ENCODE data around the gene AGGF1.
"Not testable (repeated sequence)": the region's sequence is repeated elsewhere in the genome, so short reads cannot be mapped to it uniquely, and the experiment has no call there.

The AGGF1 gene

DNA sequence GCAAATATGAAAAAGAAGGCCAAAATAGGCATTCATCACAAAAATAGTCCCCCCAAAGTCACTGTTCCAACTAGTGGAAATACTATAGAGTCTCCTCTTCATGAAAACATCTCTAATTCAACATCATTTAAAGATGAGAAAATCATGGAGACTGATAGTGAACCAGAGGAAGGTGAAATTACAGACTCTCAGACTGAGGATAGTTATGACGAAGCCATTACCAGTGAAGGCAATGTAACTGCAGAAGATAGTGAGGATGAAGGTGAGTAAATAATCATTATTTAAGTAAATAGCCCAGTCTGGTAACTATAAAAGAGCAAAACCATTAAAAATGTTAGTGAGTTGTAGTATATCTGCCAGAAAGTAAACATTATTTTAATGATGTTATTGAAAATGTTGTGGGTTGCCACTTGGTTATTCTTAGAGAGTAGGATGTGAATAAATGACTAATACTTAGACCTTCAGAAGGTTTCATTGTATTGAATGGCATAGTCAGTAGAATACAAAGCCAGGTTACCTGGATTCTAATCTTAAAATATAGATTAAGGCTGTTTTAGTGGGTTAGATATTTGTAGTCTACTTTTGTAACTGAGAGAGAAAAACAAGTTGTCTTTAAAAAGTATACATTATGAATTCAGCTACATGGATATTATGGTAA, 16.3 kb downstream of the AGGF1 start:
- no peak for DNase-seq
- TF ChIP-seq GATA1 (IDR thresholded peaks at IDR 0.05; ENCODE audit: low read depth, low read length) (no peak), POLR2A (IDR thresholded peaks at IDR 0.05; ENCODE audit: low read length) (no peak)

GRCh38 chr5:77064040-77064439, 33.8 kb downstream of the AGGF1 start:
- TF ChIP-seq POLR2A (IDR thresholded peaks at IDR 0.05; ENCODE audit: low read length), result no peak
- no peak for TF ChIP-seq GATA1 (IDR thresholded peaks at IDR 0.05; ENCODE audit: low read depth, low read length)
- DNase-seq, result no peak

GRCh38 chr5:77065256-77065655, 35.1 kb downstream of the AGGF1 start:
- no peak for TF ChIP-seq POLR2A (IDR thresholded peaks at IDR 0.05; ENCODE audit: low read length)
- no peak for DNase-seq

GRCh38 chr5:77066184-77066583, 36.0 kb downstream of the AGGF1 start:
- TF ChIP-seq GATA1 (IDR thresholded peaks at IDR 0.05; ENCODE audit: low read depth, low read length) (no peak), POLR2A (IDR thresholded peaks at IDR 0.05; ENCODE audit: low read length) (no peak)
- DNase-seq, result no peak

DNA sequence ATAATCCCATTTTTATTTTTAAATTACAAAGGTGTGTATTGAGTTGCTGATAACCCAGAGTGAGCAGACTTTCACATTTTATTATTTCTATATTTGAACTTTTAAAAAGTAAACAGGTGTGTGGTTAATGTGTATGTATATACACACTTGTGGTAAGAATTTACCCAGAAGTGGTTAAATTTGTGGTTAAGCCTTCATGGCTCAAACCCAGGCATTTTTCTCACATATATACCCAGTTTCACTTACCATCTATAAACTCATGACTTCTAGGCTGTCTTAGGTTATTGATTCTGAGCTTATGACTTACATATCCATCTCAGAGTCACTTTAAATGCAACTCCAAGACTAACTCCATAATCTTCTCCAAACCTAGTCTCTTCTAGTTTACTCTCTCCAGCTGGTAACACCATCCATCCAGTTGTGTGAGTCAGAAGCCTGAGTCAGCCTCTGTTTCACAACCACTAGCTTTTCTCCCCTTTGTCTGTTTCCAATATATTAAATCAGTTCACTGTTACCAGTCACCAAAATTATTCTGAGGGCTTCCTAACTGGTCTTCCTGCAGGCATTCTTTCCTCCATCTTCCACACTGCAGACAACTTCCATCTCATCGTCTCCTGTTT, 36.7 kb downstream of the AGGF1 start:
- DNase-seq, result no peak

DNA sequence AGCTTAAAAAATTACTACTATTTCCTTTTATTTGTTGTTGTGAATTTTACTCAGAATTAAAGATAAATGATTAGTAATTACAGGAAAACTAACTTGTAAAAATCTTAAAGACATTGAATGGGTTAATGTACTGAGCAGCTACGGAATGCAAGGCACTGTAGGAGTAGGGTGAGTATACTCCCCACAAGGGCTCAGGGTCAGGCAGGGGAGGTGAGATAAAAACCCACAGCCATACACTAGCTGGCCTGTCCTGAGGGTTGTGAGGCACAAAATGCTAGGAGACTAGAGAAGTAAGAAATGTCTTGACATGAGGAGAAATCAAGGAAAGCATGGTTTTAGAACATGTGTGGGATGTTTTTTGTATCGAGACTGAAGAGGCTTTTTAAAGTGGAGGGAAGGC, 43.5 kb downstream of the AGGF1 start:
- no peak for TF ChIP-seq POLR2A (IDR thresholded peaks at IDR 0.05; ENCODE audit: low read length)
- TF ChIP-seq GATA1 (IDR thresholded peaks at IDR 0.05; ENCODE audit: low read depth, low read length), result no peak
- DNase-seq, result no peak

More for the DNA sequence above, 36.7 kb downstream of the AGGF1 start:
- TF ChIP-seq GATA1 (IDR thresholded peaks at IDR 0.05; ENCODE audit: low read depth, low read length) (no peak), POLR2A (IDR thresholded peaks at IDR 0.05; ENCODE audit: low read length) (no peak)

- TF ChIP-seq GATA1 (IDR thresholded peaks at IDR 0.05; ENCODE audit: low read depth, low read length), result no peak
- TF ChIP-seq POLR2A (IDR thresholded peaks at IDR 0.05; ENCODE audit: low read length), result no peak
- no peak for DNase-seq
Observed at GRCh38 chr5:77074745-77075144, 44.5 kb downstream of the AGGF1 start.

DNA sequence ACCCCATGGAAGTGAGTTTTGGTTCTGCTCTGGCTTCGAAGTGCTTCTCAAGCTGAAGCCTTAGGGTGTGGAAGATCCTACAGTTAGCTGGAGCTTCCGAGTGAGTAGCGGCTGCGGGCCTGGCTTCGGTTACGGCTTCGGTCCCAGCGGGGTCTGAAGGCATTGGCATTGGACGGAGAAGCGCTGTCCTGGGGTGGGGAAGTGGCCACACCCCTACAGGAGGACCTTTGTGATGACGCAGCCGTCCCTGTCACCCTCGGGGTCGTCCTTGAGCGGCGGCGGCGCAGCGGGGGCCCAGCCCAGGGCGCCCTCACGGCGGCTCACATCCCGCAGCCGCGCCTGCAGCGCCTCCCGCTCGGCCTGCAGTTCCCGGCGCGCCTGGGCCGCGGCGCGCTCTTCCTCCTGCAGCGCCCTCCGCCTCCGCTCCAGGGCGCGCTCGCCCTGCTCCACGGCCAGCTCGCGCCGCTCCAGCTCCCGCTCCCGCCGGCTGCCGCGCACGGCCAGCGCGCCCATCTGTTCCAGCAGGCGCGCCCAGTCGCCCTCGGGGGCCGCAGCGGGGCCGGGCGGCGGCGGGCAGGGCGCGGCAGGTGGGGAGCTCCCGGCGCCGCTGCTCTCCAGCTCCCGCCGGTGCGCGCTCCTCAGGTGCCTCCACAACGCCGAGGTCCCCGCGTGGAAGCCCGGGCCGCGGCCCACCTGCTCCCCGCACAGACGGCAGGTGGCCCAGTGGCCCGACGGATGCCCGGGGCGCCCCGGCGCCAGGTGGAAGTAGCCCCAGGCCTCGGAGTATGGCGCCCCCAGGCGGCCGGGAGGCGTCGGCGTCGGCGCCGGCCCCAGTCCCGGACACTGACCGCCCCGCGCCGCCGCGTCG, 47.0 kb downstream of the AGGF1 start:
- peak; percentile 82 to 86 for DNase-seq
- no peak for TF ChIP-seq GATA1 (IDR thresholded peaks at IDR 0.05; ENCODE audit: low read depth, low read length)
- TF ChIP-seq POLR2A (IDR thresholded peaks at IDR 0.05; ENCODE audit: low read length), result peak; percentile 33

GRCh38 chr5:77077829-77078176, 47.6 kb downstream of the AGGF1 start:
- no peak for DNase-seq
- TF ChIP-seq POLR2A (IDR thresholded peaks at IDR 0.05; ENCODE audit: low read length) (no peak), GATA1 (IDR thresholded peaks at IDR 0.05; ENCODE audit: low read depth, low read length) (no peak)

GRCh38 chr5:77080479-77080878, 50.3 kb downstream of the AGGF1 start:
- DNase-seq, result not testable (repeated sequence)

DNA sequence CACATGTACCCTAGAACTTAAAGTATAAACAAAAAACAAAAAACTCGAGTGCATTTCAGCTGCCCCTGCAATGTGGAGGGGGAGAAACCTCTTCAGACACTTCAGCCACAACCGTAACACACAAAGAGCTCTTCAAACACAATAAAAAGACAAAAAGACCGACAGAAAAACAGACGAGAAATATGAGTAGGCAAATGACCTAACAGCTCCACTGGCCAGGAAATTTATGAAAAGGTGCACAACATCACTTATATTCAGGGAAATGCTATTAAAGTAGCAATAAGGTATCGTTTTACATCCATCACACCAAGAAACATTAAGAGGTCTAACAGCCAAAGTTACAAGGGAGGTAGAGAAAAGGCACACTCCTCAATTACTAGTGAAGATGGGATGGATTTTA, 50.7 kb downstream of the AGGF1 start:
- TF ChIP-seq GATA1 (IDR thresholded peaks at IDR 0.05; ENCODE audit: low read depth, low read length) (no peak), POLR2A (IDR thresholded peaks at IDR 0.05; ENCODE audit: low read length) (no peak)

GRCh38 chr5:77082280-77082679, 52.1 kb downstream of the AGGF1 start:
- no peak for DNase-seq

More for the DNA sequence above, 50.7 kb downstream of the AGGF1 start:
- DNase-seq, result no peak

GRCh38 chr5:77083088-77083487, 52.9 kb downstream of the AGGF1 start:
- DNase-seq, result no peak
- TF ChIP-seq GATA1 (IDR thresholded peaks at IDR 0.05; ENCODE audit: low read depth, low read length), result no peak

More at GRCh38 chr5:77082280-77082679, 52.1 kb downstream of the AGGF1 start:
- TF ChIP-seq POLR2A (IDR thresholded peaks at IDR 0.05; ENCODE audit: low read length) (no peak), GATA1 (IDR thresholded peaks at IDR 0.05; ENCODE audit: low read depth, low read length) (no peak)

- no peak for DNase-seq
- TF ChIP-seq GATA1 (IDR thresholded peaks at IDR 0.05; ENCODE audit: low read depth, low read length), result no peak
- TF ChIP-seq POLR2A (IDR thresholded peaks at IDR 0.05; ENCODE audit: low read length), result no peak
Observed at GRCh38 chr5:77086368-77086688, 56.1 kb downstream of the AGGF1 start.
